RCC 7860 (cell line): ENCODE results near the gene MTX2.
"Not testable (repeated sequence)": the region's sequence is repeated elsewhere in the genome, so short reads cannot be mapped to it uniquely, and the experiment has no call there.

Experiments
- DNase-seq: peaks from one replicate; pipeline ENCODE4 v3.0.0-alpha.2; 2015; ENCODE audit warnings: low spot score
- FAIRE-seq: peaks from 2 replicates; lab custom pipeline; 2012; peaks lifted over from hg19 to GRCh38; lab: Jason Lieb, UNC

MTX2 gene

GRCh38 chr2:176368349-176368748, 99.1 kb downstream of the MTX2 start:
- DNase-seq (no peak), FAIRE-seq (no peak)

GRCh38 chr2:176370467-176371171, 101.4 kb downstream of the MTX2 start:
- FAIRE-seq: no peak
- DNase-seq: no peak

- not testable (repeated sequence) for FAIRE-seq, DNase-seq
Measured at GRCh38 chr2:176373155-176373554, 103.9 kb downstream of the MTX2 start.

- DNase-seq (no peak), FAIRE-seq (peak; percentile 21)
Measured at GRCh38 chr2:176378323-176378722, 109.1 kb downstream of the MTX2 start.

- no peak for FAIRE-seq
- no peak for DNase-seq
Measured at GRCh38 chr2:176380341-176380740, 111.1 kb downstream of the MTX2 start.

GRCh38 chr2:176383100-176383499, 113.9 kb downstream of the MTX2 start:
- FAIRE-seq: no peak
- DNase-seq: no peak

GRCh38 chr2:176383836-176384442, 114.7 kb downstream of the MTX2 start:
- DNase-seq: no peak
- FAIRE-seq: no peak

GRCh38 chr2:176385219-176385759, 116.0 kb downstream of the MTX2 start:
- FAIRE-seq (no peak), DNase-seq (no peak)

GRCh38 chr2:176385838-176386237, 116.6 kb downstream of the MTX2 start:
- DNase-seq (no peak), FAIRE-seq (no peak)
